SHP77 (cell line): Measurements from ENCODE around the gene CYBA.

Experiments used
- DNase-seq, 2 experiments: peaks; one replicate each; lab custom pipeline; 2025; lab: John Stamatoyannopoulos, UW

CYBA gene

DNA sequence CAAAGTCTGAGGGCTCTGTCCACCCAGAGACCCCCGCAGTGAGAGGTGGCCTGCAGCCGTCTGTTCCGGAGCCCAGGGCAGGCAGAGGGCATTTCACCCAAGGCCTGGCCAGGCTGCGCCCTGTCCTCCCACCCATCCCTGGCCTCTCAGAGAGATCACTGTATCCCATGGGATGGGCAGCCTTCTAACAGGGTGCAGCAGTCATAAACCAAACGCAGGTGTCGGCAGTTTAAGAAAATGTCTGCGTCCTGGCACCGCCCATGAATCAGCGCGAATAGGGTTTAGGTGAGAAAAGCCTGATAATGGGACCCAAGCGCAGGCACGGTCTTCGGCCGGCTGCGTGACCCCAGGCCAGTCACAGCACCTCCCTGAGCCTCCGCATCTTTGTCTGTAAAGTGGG, 5.4 kb downstream of the CYBA start:
- DNase-seq = no peak

DNA sequence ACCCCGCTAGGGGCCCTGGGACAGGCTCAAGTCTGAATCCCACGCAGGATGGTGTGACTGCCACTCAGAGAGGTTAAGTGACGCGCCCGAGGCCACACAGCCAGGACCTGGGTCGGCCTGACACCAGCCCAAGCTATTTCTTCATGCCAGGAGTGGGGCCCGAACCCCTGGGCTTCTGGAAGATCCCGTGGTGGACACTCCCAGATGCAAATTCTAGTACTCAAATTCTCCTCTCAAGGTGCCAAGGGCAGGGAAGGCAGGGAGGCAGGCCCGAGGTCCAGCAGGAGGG, 7.3 kb downstream of the CYBA start:
- DNase-seq = no peak

DNA sequence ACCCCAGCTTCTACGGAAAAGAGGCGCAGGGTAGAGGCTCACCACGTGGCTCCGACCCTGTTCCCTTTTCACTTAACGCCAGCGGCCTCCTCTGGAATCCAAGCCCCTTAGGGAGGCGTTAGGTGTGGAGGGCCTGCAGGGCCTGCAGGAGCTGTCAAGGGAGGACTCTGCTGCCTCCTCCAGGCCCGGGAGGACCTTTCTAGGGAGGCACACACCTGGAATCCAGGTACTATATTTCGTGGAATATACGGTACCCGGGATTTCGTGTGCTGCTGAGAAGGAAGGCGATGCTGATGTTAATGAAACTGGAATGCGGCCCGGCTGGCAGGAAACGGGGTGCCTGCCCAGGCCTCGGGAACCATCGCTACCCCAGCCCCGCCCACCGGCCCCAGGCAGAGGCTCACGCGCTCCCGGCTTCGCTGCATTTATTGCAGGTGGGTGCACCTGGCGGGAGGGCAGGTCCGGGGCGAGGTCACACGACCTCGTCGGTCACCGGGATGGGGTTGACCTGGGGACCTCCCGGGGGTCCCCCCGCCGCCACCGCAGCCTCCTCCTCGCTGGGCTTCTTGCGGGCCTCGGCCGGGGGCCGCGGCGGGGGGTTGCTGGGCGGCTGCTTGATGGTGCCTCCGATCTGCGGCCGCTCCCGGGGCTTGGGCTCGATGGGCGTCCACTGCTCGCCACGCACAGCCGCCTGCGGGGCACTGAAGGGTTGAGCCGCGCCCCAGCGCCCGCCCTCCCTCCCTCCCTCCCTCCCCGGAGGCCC, 7.8 kb downstream of the CYBA start:
- no peak for DNase-seq

DNA sequence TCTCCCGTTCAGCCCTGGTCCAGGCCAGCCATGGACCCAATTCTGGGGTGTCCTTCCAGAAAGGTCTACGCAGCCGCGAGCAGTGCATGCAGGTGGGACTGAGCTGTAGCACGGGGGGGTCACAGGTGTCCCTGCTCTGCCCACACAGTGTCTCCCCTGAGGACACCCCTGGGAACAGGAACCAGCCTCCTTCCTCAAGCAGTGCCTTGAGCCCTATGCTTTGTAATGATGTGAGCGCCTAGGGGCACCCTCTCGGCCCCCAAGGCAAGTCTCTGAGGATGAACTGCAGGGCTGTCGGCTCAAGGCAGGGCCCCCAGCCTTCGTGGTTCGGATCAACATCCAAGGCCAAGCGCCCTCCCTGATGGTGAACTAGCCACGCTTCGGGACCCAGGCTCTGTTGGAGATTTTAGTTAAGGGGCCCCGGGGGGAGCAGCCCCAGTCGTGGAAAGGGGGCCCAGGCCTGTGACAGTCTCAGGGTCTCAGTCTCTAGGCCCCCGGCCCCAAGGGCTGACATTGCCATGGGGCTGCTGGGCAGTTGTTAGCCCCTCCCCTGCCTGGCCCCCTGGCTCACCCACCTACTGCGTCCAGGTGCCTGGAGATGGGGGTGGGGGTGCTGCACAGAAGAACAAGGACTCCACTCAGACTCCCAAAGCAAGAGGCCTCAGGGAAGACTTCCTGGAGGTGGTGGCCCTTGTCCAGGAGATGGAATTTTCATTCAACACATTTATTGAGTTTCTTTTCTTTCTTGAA, 10.2 kb downstream of the CYBA start:
- no peak for DNase-seq

DNA sequence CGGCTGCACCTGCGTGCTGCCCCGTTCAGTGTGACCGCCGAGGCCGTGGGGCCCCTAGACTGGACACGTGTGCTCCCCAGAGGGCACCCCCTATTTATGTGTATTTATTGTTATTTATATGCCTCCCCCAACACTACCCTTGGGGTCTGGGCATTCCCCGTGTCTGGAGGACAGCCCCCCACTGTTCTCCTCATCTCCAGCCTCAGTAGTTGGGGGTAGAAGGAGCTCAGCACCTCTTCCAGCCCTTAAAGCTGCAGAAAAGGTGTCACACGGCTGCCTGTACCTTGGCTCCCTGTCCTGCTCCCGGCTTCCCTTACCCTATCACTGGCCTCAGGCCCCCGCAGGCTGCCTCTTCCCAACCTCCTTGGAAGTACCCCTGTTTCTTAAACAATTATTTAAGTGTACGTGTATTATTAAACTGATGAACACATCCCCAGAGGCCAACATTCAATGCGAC, 10.8 kb downstream of the CYBA start:
- no peak for DNase-seq

DNA sequence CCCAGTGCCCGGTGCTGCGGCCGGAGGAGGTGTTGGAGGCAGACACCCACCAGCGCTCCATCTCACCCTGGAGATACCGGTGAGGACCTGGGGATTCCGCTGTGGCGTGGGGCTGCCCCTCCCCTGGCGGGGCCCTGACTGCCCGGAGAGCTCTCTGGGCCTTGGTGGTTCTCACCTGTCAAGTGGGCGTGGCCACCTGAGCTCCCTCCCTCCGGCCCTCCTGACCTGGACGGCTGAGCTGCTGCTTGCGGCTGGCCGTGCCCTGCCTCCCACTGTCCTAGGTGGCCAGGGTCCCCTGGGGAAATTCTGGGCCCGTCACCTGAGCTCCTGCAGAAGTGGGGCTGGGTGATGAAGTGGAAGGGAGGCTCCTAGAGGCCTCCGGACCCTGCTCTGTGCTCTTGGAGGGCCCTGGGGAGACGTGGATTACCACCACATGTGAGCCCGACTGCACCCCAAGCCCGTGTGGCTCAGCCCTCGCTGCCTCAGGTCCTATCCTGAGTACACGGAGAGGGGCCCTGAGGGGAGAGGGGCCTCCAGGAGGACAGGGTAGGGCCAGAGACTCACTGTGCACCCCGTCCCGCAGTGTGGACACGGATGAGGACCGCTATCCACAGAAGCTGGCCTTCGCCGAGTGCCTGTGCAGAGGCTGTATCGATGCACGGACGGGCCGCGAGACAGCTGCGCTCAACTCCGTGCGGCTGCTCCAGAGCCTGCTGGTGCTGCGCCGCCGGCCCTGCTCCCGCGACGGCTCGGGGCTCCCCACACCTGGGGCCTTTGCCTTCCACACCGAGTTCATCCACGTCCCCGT, 11.4 kb downstream of the CYBA start:
- DNase-seq = peak in 1 of 2 experiments; percentile 31

DNA sequence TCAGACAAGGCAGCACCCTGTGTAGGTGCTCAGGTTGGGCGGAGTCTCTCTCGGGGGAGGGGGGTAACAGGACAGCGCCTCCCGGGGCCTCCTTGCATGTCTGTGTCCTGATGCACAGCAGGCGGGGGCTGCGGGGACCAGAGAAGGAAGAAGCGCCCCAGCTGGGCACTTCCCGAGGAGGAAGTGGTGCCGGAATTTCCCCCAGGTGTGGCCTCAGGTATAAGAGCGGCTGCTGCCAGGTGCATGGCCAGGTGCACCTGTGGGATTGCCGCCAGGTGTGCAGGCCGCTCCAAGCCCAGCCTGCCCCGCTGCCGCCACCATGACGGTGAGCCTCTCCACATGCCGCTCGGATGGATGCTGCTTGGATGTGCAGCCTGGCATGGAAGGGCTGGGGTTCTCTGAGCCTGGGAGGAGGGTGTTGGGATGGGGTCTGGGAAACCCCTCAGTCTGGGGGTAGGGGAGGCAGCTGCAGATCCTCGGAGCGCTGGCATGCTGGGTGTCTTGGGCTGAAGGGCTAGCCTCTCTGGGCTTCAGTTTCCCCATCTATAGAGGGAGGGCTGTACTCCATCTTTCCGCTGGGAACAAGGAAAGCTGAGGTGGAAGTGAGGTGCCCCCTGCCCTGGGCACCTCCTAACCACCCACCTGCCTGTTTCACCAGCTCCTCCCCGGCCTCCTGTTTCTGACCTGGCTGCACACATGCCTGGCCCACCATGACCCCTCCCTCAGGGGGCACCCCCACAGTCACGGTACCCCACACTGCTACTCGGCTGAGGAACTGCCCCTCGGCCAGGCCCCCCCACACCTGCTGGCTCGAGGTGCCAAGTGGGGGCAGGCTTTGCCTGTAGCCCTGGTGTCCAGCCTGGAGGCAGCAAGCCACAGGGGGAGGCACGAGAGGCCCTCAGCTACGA, 12.3 kb downstream of the CYBA start, which contains the start of gene IL17C:
IL17C (plus strand) TSS at position 250 of the 908 bp plus-strand sequence; CDS start at position 320, 70 bp downstream.
- no peak for DNase-seq

DNA sequence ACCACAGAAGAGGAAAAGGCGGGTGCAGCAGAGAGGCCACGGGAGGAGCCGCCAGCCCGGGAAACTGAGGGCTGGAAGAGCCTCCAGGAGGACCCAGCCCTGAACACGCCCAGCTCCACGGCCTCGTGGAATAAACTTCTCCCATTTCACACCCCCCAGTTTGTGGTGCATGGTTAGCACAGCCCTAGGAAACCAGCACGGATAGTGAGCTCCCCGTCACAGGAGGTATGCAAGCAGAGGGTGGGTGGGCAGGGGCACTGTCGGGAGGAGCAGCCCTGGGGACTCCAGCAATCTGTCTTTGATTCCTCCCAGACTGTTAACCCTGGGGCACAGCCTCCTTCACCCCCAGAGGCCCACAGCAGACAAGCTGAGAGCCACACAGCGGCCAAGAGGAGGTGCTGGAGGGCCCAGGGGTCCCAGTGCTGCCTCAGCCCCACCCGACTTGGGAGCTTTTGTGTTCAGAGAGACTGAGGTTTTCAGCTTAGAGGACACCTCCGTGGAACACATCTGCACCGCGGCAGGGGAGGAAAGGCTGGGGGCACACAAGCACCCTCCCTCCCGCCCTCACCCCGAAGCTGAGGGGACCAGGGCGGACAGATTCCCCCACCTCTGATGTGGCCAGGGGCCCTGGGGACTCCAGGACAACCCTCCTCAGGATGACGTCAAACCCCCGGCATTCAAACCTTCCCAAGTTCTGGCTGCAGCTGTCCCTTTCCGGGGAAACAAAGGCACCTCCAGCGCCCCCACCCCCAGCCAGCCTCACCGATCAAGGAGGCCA, 14.2 kb downstream of the CYBA start:
- DNase-seq = no peak

DNA sequence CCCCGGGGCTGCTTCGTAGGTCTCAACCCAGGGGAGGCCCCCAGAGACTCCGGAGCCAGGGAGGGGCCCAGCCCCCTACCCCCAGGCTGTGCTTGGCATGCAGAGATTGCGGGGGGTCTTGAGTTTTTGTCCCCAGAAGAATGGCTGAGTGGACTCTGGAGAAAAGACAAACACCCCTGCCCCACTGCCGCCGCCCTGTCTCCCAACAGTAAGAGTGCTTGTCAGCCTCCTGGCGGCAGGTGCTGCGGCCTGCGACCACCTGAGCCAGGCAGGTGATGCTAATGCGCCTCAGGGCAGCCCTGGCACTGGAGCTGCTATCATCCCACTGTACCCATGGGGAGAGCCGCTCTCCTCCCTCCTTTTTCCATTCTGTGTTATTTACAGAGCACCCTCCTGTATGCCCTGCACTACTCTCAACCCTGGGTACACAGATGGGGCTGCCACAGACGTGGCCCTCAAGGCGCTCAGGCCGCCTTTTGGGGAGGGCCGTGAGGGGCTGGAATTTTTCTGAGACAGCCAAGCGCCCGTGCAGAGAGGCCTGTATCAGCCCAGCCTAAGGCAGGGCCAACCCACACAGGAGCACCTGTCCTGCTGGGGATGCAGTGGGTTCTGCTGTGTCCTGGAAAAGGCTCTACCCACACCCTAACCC, 15.1 kb downstream of the CYBA start:
- DNase-seq = no peak

DNA sequence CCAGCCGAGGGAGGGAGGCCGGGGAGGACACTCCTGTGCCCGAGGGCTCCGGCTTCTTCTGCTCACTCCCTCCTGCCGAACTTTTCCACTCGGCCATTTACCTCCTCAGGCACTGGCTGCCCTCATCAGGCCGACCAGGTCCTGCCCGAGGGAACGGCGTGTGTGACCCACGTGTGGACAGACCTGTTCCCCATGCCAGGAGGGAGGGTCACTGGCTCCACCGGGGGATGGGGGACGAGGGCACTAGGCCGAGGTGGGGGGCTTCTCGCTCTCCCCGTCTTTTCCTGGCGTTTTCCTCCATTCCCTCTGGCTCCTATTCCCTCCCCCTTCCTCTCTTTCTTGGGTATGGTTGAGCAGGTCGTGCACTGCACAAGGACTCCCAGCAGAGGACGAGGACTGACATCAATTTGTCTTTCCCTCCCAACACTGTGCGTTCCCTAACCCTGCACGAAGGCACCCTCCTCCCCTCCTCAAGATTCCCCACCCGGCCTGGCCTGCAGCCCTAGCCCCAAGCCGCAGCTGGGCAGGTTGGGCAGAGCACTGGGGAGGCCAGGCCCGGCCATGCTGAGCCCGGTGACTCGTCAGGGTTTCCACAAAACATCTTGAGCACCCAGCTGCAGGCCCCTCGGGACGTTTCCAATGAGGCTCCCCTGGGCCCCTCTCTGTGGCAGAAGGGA, 15.7 kb downstream of the CYBA start:
- DNase-seq = no peak

DNA sequence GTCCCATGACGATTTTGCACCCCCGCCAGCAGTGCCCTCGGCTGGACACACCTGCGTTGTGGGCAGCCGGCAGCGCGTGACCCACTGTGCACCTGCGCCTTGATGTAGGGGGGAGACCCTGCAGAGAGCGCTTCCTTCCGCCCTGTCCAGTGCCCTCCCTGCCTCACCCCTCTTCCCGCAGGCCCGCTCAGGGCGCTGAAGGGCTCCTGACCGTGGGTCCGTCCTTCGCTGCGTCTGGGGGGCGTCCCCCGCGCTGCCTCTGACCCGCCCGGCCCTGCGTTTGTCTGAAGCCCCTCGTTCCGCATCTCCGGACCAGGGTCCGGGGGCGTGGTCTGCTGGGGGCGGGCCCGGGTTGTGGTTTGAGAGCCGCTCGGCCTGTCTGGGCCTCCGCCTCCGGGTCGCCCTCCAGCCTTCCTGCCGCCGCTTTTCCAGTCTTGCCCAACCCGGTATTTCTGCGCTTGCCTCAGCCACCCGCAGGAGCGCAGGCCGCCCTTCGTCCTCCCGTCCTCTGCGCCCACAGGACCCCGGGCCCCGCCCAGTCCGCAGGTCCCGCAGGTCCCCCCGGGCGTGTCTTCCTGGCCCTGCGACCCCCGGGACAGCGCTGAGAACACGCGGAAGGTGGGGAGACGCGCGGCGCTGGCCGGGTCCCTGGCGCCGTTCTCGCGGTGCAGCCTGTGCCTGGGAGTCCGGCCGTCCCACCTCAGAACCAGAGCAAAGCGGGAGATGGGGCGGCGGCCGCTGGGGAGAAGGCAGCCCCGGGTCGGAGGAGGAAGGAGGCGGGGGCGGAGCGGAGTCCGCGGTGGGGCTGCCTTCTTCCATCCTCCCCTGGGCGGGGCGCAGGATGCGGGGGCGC, 16.5 kb downstream of the CYBA start:
- DNase-seq = no peak

DNA sequence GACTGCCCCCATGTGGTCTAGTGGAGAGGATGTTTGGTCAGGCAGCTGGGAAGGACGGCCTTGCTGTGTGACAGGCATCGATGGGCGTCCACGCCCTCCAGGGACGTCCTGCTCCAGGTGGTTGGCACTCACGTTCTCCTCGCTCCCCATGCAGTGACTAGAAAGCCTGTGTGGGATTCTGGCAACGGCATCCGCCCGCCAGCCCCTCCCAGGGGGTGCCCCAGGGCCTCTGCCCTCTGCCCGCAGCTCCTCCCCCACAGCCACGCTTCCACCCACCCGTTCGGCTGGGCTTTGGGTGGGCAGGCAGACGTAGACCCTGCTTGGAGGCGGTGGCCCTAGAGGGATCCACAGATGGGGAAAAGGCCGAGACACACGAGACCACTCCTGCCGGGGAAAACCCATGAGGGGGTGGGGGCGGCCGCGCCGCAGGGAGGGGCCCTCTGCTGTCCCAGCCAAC, 17.1 kb downstream of the CYBA start:
- peak; percentile 17 to 33 for DNase-seq

DNA sequence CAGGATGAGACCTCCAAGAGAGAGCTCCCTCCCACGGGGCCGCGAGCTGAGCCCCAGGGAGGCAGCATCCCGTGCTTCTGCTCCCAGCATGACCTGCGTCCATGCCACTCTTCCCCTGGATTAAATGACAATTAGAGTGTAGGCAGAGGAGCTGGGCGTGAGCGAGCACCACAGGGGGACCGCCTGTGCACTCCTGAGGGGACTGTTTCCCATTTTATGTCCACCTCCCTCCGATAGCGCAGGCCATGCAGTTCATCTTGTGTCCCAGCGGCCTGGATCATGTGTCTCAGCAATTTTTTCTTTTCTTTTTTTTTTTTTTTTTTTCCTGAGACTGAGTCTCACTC, 18.3 kb downstream of the CYBA start:
- DNase-seq = no peak

DNA sequence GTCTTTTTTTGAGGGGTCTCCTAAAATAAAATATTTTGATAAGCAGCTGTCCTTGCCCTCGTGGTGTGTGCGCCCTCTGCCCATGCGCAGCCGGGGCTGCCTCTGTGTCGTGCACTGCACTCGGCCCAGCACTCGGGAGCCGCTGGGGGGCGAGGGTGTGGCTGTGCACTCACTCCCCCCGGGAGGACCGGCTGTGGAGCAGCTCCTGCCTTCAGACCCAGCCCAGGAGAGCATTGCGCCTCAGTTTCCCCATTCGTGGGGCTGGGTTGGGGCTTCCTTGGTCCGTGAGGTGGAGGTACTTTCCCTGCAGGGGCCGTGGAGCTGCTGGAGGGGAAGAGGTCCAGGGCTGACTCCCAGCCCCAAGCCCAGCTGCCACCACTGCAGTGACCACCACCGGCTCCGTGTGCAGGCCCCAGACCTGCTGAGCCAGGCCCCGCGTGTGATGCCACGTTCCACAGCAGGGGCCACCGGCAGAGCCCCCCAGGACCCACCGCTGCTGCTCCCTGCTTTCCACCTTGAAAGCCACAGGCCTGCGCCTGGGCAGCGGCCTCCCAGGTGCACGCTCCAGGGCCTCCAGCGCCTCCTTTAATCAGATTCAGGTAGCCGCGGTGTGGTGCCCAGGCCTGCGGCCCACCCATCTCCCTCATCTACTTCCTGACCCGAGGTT, 18.8 kb downstream of the CYBA start:
- DNase-seq = no peak

DNA sequence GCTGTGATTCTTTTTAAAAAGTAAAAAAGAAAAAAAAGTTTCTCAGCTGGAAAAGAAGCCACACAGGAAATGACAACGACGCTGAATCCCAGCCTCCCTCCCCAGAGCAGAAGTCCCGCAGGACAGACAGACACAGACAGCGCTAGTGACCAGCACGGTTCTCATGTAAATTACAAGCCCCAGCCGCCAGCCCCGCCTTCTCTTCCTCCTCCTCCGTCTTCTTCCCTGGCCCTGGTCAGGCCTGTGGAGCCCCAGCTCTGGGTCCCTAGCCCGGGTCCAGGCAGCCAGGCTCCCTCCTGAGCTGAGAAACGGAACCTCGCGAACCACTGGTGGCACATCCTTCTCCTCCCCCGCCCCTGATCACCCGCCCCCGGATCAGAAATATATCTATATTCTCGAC, 19.5 kb downstream of the CYBA start:
- no peak for DNase-seq

DNA sequence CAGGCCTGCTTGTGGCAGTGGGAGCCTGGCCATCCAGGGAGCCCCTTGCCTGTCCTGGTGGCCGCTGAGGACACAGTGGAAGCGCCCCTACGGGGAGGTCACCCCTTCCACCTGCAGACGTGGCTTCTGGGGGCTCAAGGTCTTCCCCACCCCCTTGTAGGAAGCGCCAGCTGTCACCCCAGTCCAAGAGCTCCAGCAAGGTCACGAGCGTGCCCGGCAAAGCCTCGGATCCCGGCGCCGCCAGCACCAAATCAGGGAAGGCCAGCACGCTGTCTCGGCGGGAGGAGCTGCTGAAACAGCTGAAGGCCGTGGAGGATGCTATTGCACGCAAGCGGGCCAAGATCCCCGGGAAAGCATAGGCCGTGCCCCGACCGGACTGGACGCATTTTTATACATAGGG, 19.9 kb downstream of the CYBA start:
- no peak for DNase-seq

DNA sequence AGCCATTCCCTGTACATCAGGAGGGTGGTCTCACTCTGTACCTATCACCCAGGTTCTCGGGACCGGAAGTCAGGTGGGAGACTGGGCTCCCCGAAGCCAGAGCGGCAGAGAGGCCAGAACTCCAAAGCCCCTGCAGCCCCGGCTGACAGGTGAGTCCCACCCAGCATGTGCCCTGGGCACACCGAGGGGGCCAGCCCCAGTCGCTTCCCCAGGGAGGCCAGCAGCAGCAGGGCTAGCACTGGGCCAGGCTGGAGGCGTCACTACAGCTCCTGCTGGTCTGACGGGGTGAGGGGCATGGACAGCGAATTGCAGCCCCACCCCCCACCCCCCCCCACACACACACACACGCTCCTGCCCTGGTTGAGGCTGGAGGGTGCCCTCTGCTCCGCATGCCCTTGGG, 20.4 kb downstream of the CYBA start:
- no peak for DNase-seq

DNA sequence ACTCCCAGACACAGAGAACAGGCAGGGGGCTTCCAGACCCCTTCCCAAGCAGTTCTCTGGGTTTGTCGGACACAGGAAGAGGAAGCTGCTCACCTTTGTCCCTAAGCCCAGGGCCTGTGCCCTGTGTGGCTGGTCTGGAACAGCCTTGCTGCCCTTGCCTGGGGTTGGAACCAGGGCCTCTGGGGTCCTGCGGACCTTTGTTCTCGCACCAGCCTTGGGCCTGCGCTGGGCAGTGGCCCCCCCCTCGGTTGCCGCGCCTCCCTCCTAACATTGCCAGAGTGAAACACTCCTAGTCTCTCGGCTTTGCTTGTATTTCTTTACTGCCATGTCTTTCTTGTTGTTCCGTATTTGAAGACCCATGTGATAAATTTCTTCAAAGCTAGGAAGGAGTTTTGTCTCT, 21.0 kb downstream of the CYBA start:
- DNase-seq = no peak
